GM19238 (cell line): ENCODE data around the gene ANKRA2.
"Not testable (repeated sequence)": the region's sequence is repeated elsewhere in the genome, so short reads cannot be mapped to it uniquely, and the experiment has no call there.

ENCODE experiments used
- DNase-seq: peaks from one replicate; pipeline ENCODE4 v3.0.0; 2011; ENCODE audit warnings: low spot score; ENCODE audit not compliant: insufficient read length

Gene ANKRA2

DNA sequence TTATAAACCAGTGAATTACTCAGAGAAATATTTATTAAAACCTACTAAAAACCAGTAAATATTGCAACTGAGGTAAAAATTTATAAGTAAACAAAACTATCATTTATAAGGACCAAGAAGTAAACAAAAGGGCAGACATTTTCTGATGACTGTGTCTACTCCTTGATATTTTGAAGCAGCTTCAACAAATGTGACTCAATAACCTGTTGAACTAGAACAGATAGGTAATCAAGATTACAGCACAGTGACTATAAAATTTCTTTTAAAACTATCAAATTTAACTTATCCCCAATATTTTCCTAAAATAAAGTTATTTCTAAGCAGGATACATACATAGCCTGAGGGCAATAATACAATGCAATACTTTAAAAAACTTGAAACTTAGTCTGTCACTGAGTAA, 12.8 kb downstream of the ANKRA2 start:
- DNase-seq: no peak

- DNase-seq: no peak
Observed at GRCh38 chr5:73550016-73550415, 15.4 kb downstream of the ANKRA2 start.

- DNase-seq: no peak
Observed at GRCh38 chr5:73545403-73545779, 20.0 kb downstream of the ANKRA2 start.

- DNase-seq: no peak
Observed at GRCh38 chr5:73544429-73545402, 20.7 kb downstream of the ANKRA2 start.

GRCh38 chr5:73542020-73542419, 23.4 kb downstream of the ANKRA2 start:
- no peak for DNase-seq

DNA sequence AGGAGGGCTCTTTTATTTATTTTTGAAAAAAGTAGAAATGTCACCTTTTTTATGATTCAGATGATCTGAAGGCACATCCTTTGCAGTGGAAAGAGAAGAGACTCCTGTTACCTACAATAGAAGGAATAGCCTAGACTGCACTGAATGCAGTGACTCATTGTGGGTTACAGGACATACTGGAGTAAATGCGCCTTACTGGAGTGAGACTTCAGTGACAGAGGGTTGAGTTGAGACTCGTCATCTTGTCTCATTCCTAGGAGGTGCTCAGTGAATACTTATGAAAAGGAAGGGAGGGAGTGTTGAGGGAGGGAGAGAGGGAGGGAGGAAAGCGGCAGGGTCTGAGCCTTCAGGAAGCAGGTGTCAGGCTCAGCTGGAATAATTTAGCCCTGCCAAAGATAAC, 25.2 kb downstream of the ANKRA2 start:
- DNase-seq: no peak

GRCh38 chr5:73539730-73540129, 25.7 kb downstream of the ANKRA2 start:
- no peak for DNase-seq

- DNase-seq: no peak
Observed at GRCh38 chr5:73534971-73535370, 30.5 kb downstream of the ANKRA2 start.

GRCh38 chr5:73534011-73534644, 31.3 kb downstream of the ANKRA2 start:
- no peak for DNase-seq

DNA sequence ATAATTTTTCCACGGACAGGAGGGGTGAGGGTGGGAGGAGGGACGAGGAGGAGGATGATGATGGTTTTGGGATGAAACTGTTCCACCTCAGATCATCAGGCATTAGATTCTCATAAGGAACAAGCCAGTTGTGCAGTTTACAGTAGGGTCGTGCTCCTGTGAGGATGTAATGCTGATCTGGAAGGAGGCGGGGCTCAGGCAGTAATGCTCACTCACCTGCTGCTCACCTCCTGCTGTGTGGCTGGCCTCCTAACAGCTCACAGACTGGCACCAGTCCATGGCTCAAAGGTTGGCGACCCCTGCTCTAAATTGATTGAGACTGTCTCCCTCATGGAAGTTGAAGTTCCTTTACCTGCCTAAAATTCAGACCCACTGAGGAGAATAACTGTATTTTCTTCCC, 33.2 kb downstream of the ANKRA2 start:
- no peak for DNase-seq

DNA sequence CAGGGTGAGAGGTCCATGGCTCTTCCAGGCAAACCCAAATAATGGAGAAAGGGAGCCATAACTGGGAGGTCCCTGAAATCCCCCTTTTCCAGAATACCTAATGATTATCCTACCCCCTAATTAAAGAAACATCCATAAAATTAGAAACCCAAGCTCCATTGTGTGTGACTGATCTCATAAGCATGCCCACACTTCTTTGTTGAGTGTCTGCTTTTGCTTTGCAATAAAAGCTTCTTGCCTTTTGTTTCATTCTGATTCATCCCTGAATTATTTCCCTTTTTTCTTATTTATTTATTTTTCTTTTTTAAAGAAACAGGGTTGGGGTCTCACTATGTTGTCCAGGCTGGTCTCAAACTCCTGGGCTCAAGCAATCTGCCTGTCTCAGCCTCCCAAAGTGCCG, 34.1 kb downstream of the ANKRA2 start:
- DNase-seq: no peak

GRCh38 chr5:73529081-73529480, 36.4 kb downstream of the ANKRA2 start:
- no peak for DNase-seq

- DNase-seq: no peak
Observed at GRCh38 chr5:73528248-73528647, 37.2 kb downstream of the ANKRA2 start.

DNA sequence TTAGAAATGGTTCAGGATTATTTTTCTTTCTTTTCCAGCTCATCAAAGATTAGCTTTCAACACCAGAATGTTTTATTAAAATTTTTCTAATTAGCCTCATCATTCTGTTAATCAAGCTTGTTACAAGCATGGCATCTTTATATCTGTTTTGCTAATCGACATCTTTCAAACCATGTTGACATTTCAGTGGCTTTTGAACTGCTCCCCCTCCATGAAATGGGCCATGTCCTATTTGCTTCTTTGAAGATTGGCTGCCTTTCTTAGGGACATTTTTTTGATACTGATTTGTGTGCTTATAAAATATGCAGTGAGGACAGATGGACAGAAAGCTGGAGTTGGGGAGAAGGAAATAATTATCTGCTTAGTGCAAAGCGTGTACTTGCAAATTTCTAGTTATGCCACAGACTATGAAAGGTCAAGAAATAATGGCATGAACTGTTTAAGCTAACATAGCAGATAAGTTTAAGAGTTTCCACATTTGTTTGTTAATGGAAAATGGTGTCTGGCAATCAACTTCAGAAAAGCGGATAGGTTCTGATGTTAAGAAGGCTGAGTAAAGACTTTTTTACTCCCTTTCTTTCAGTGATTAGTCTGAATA, 39.7 kb downstream of the ANKRA2 start:
- DNase-seq: no peak

DNA sequence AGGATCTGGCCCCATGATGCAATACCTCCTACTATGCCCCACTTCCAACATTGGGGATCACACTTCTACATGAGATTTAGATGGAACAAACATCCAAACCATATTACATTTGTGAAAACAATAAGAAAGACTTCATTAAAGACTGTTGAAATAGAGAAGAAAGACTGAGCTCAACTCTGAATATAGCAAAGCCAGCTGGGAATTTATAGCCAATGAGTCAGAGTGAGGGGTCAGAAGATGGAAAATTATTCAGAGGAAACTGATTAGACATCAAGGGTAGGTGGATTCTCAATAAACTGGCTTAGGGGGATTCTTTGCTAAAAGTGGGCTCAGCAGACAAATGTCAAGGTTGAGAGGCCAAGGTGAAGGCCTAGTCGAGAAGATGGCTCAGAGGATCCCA, 41.6 kb downstream of the ANKRA2 start:
- no peak for DNase-seq

GRCh38 chr5:73522989-73523388, 42.5 kb downstream of the ANKRA2 start:
- no peak for DNase-seq

GRCh38 chr5:73519531-73520283, 45.7 kb downstream of the ANKRA2 start:
- DNase-seq: peak; percentile 58

DNA sequence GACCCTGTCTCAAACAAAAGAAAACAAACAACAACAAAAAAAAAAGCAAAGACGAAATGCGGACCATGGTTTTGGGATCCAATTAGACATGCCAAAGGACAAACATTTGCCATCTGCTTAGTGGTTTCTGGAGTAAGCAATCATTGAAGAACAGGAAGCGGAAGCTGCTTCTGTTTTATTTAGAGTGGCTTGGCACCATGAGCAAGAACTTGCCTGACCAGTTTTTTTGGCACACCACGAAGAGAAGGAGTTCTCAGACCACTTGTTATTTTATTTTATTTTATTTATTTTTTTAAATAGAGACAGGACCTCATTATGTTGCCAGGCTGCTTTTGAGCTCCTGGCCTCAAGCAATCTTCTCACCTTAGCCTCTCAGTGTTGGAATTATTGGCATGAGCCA, 50.2 kb downstream of the ANKRA2 start:
- no peak for DNase-seq

GRCh38 chr5:73514418-73514817, 51.0 kb downstream of the ANKRA2 start:
- no peak for DNase-seq

- DNase-seq: no peak
Observed at GRCh38 chr5:73513996-73514395, 51.4 kb downstream of the ANKRA2 start.

GRCh38 chr5:73508521-73508920, 56.9 kb downstream of the ANKRA2 start:
- not testable (repeated sequence) for DNase-seq

GRCh38 chr5:73507062-73507461, 58.4 kb downstream of the ANKRA2 start:
- no peak for DNase-seq
